GM06990 (cell line): ENCODE measurements around the gene NMNAT2.

Experiments used
- DNase-seq: peaks from one replicate; pipeline ENCODE4 v3.0.0-alpha.2; 2011; ENCODE audit not compliant: insufficient read length; ENCODE audit errors: extremely low read depth
- H3K27me3 ChIP-seq: replicated peaks from 2 replicates; pipeline ENCODE4 v1.6.0; 2011; ENCODE audit warnings: low read length; ENCODE audit not compliant: control insufficient read depth, insufficient read depth
- H3K36me3 ChIP-seq: 2 replicates; pipeline ENCODE4 v1.5.1; 2011; ENCODE audit warnings: low read length; ENCODE audit not compliant: control insufficient read depth, insufficient read depth
- H3K4me3 ChIP-seq: replicated peaks from 2 replicates; pipeline ENCODE4 v1.5.1; 2011; ENCODE audit warnings: low read depth, mild to moderate bottlenecking, control low read depth, low read length
- TF ChIP-seq, protein P1 (sequence below): IDR thresholded peaks from 2 replicates; pipeline ENCODE4 v1.5.1; 2011; ENCODE audit warnings: low read length, control low read depth, mild to moderate bottlenecking, inconsistent platforms; ENCODE audit not compliant: insufficient read depth, poor library complexity, severe bottlenecking

NMNAT2 gene

DNA sequence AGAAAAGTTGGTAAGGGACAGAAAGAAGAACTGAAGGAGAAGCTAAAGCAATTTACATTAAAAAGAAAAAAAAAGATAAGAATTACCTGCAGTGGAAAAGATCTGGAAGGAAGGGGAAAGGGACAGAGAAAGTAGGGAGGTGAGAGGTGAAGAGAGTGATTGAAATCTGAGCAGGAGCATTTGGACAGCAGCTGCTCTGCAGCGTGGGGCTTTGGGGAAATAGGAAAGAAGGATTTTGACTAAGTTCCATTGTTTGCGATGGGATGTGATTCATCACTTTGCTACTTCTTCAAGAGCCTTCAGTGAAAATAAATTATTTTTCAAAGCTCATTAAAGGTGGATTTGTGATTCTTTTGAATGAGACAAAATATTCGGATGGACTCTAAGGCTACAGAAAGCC is 26.1 kb upstream of the NMNAT2 start:
- no peaks in the 10 kb centered on the region for H3K27me3 ChIP-seq
- TF ChIP-seq, protein P1, sequence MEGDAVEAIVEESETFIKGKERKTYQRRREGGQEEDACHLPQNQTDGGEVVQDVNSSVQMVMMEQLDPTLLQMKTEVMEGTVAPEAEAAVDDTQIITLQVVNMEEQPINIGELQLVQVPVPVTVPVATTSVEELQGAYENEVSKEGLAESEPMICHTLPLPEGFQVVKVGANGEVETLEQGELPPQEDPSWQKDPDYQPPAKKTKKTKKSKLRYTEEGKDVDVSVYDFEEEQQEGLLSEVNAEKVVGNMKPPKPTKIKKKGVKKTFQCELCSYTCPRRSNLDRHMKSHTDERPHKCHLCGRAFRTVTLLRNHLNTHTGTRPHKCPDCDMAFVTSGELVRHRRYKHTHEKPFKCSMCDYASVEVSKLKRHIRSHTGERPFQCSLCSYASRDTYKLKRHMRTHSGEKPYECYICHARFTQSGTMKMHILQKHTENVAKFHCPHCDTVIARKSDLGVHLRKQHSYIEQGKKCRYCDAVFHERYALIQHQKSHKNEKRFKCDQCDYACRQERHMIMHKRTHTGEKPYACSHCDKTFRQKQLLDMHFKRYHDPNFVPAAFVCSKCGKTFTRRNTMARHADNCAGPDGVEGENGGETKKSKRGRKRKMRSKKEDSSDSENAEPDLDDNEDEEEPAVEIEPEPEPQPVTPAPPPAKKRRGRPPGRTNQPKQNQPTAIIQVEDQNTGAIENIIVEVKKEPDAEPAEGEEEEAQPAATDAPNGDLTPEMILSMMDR, result no peak
- DNase-seq, result no peak
- no peaks in the 10 kb centered on the region for H3K36me3 ChIP-seq
- H3K4me3 ChIP-seq, result no peak overlapping the region

DNA sequence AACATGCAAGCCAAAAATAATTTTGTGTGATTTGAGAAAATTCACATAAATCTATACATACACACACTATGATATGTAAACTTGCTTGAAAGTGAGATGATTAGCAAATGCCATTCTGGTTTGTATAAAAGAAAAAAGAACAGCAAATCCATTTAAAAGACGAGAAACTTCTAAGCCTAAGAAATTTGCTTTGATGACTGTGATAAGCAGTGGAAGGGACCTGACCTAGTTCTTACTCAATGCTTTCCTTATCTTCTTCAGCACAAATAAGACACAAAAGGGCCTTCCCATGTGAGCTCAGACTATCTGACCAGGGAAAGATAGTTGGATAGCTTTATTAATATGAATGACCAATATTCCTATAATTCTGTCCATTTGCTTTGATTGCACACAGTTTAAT is 25.3 kb upstream of the NMNAT2 start:
- no peaks in the 10 kb centered on the region for H3K27me3 ChIP-seq
- no peaks in the 10 kb centered on the region for H3K36me3 ChIP-seq
- no peak overlapping the region for H3K4me3 ChIP-seq
- DNase-seq, result no peak
- TF ChIP-seq, protein P1, result no peak

DNA sequence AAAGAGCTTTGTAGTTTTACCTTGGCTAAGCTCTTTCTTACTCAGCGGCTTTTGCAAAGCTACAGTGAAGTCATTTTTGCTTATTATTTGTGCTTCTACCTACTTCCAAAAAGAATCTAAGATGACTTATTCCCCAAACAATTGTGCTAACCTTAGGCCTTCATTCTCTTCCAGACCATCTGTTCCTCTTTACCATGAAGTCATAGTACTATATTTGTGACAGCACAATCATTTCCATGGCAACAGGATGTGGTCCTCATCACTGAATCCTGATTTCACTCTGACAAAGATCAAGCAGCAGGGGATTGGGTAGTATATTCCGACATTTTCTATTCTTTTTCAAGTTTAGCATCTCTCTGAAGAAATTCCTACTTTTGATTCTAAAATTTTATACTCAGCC is 24.8 kb upstream of the NMNAT2 start:
- TF ChIP-seq, protein P1, result no peak
- no peak for DNase-seq

DNA sequence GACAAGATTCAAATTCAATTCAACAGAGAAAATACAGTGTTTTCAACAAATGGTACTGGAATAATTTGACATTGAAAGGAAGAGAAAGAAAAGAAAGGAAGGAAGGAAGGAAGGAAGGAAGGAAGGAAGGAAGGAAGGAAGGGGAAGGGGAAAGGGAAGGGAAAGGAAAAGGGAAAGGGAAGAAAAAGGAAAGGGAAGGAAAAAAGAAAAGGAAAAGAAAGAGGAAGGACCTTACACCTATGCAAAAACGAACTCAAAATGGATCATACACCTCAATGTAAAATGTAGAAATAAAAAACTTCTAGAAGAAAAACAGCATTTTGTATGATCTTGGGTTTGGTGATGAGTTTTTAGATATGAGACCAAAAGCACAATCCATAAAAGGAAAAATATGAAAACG is 19.9 kb upstream of the NMNAT2 start:
- H3K27me3 ChIP-seq, result no peaks in the 10 kb centered on the region
- H3K4me3 ChIP-seq, result no peak overlapping the region
- TF ChIP-seq, protein P1, result no peak
- DNase-seq, result no peak
- H3K36me3 ChIP-seq, result no peaks in the 10 kb centered on the region

More for the DNA sequence above, 24.8 kb upstream of the NMNAT2 start:
- Histone ChIP-seq H3K27me3 (no peaks in the 10 kb centered on the region), H3K4me3 (no peak overlapping the region), H3K36me3 (no peaks in the 10 kb centered on the region)

DNA sequence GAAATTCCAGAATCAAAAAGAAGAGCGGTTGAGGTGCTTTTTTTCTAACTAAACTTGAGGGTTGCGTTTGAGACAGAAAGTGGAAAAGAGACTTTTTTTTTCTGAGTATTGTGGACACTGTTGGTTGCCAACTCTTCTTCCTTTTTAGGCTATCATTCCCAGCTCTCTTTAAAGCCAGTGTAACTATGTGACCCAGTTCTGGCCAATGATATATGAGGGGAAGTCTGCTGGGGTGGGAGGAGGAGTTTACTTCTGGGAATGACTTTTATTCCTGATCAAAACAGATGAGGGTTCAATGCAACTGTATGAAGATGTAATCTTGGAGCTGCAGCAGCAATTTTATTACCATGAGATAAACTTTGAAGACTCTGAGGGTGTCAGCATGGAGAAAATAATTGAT is 17.3 kb upstream of the NMNAT2 start:
- Histone ChIP-seq H3K4me3 (no peak overlapping the region), H3K27me3 (no peaks in the 10 kb centered on the region), H3K36me3 (no peaks in the 10 kb centered on the region)
- TF ChIP-seq, protein P1, result no peak
- DNase-seq, result no peak

DNA sequence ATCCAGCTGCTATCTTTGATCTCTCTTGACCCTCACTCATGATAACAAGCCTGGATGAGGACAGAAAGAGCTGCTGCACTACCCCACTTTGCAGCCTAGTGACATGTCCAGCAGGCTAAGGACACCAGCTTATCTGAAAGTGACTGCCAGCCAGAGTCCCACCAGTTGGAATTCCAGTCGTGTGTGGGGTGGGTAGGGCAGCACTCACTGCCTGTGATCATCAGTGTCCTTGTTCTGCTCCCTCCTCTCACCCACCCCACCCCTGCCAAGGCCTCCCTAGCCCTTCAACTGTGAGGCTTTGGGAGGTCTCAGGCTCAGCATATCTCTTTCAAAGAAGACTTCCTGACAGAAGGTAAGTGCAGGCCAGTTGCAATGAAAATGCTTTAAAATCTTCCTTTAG is 15.5 kb upstream of the NMNAT2 start:
- DNase-seq, result no peak
- Histone ChIP-seq H3K4me3 (no peak overlapping the region), H3K27me3 (no peaks in the 10 kb centered on the region), H3K36me3 (no peaks in the 10 kb centered on the region)
- TF ChIP-seq, protein P1, result no peak
